GM12892 (cell line): ENCODE results near the gene SLC35F1.

Source experiments
- POLR2A ChIP-seq: IDR thresholded peaks from 2 replicates; pipeline ENCODE4 v1.6.1; 2011; ENCODE audit warnings: low read depth, low read length, control low read depth
- POLR2AphosphoS5 ChIP-seq: IDR thresholded peaks from 2 replicates; pipeline ENCODE4 v1.6.1; 2011; ENCODE audit warnings: low read depth, low read length, control low read depth
- TAF1 ChIP-seq: IDR thresholded peaks from 2 replicates; pipeline ENCODE4 v1.6.1; 2011; ENCODE audit warnings: low read depth, mild to moderate bottlenecking, control low read depth, low read length, borderline replicate concordance

- TF ChIP-seq POLR2A (no peak), POLR2AphosphoS5 (no peak), TAF1 (no peak)
Measured at GRCh38 chr6:117955684-117956256, 48.7 kb downstream of the SLC35F1 start.
